Measurements from ENCODE around the gene RNF220.
"Not testable (repeated sequence)": the region's sequence is repeated elsewhere in the genome, so short reads cannot be mapped to it uniquely, and the experiment has no call there.

The RNF220 gene

DNA sequence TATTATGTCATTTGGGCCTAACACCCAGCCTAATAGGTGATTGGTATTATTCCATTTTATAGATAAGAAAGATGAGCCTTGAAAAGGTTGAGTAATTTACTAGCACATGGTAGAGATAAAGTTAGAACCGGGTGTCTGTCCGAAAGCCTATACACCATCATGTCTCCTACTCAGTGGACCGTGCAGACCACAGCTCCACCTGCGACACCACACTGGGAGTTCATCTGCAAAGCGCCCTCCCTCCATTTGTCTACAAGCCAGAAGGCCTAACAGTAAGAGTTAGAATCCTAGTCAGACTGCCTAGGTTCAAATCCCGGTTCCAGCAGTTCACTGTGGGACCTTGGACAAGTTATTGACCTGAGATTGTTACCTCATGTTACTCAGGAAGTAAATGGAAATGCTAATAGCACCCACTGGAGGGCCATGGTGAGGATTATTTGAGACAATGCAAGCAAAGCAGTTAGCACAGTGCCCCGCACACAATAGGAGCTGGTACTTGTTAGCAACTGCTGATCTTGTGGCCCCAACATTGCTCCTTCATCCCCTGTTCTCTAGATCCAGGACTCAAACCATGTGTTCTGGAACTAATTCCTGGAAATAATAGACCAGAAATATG lies 289.9 kb downstream of the RNF220 start:
- in situ Hi-C loops (cut with MboI; ENCODE audit: low sequenced_read_pairs): no loop called here

DNA sequence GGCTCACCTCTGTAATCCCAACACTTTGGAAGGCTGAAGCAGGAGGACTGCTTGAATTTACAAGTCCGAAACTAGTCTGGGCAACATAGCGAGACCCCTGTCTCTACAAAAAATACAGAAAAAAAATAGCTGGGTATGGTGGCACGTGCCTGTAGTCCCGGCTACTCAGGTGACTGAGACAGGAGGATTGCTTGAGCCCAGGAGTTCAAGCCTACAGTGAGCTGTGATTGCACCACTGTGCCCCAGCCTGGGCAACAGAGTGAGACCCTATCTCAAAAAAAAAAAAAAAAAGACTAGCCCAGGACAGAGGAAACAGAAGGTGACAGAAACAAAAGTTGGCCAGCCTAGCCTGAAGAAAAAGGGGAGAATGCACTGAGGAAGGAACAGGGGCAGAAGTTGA lies 290.6 kb downstream of the RNF220 start:
- in situ Hi-C loops (cut with MboI; ENCODE audit: low sequenced_read_pairs): no loop called here

DNA sequence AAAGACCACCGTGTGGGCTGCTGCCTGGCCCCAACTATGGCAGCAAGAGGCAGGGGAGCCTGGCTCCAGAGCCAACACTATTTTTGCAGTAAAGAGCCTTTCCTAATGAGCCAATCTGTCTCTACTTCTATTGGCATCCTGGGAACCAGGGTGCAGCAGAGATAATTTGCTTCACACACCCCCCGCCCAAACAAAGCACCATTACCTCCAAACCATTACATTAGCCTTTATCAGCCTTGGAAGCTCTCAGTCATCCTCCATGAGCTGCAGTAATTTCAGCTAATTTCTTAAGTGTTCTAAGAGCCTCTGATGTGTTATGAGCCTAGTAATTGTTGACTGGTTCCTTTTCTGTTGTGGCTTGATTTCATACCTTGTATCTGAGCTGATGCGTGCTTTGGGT lies 291.0 kb downstream of the RNF220 start:
- in situ Hi-C loops (cut with MboI; ENCODE audit: low sequenced_read_pairs): no loop called here

DNA sequence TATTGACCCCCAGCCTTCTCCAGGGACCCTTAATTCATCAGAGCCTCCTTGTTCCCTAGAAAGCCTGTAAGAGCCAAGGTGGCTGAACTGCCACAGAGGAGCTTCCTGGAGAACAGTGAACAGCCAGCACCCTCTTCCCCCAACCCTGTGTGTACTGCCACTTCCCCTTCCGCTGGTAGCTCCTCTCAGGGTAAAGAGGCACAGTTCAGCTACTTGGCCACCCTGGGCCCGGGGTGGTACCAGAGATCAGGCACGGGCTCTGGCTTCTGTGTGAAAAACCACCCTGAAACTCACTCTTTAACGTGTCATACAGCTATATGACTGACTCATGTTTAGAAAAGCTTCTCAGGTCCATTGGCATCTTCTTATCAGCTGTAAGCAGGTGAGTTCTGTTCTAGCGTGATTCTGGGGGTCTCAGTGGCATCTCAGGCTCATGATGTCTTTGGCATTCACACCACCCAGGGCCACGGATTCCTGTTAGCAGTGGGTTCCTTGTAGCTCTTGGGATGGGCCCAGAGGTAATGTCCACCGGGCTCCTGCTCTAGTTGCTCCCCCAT lies 291.8 kb downstream of the RNF220 start:
- in situ Hi-C loops (cut with MboI; ENCODE audit: low sequenced_read_pairs): no loop called here

DNA sequence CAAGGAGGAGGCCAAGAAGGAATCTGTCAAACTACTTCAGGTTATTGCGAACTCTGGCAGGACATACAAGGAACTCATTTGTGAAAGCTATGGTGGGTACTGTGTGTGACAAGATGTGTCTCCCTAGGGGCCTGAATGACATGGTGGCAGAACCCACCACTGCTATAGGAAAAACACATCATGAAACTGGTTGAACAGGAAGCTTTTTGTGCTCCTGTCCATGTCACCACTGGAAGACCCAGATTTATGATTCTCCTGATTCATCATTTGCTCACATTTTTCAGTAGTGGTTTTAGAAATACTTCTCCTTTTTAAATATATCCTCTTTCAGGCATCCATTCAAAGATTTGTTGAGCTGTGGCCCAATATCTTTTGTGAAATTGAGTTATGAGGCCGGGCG lies 293.1 kb downstream of the RNF220 start:
- in situ Hi-C loops (cut with MboI; ENCODE audit: low sequenced_read_pairs): no loop called here

DNA sequence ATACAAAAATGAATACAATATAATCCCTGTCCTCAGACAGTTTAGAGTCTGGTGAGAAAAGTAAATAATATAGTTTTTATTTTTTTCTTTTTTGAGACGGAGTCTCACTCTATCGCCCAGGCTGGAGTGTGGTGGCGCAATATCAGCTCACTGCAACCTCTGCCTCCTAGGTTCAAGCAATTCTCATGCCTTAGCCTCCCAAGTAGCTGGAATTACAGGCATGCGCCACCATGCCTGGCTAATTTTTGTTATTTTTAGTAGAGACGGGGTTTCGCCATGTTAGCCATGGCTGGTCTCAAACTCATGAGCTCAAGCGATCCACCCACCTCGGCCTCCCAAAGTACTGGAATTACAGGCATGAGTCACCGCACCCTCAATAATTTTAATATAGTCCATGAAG lies 294.3 kb downstream of the RNF220 start:
- in situ Hi-C loops (cut with MboI; ENCODE audit: low sequenced_read_pairs): not testable (repeated sequence)

DNA sequence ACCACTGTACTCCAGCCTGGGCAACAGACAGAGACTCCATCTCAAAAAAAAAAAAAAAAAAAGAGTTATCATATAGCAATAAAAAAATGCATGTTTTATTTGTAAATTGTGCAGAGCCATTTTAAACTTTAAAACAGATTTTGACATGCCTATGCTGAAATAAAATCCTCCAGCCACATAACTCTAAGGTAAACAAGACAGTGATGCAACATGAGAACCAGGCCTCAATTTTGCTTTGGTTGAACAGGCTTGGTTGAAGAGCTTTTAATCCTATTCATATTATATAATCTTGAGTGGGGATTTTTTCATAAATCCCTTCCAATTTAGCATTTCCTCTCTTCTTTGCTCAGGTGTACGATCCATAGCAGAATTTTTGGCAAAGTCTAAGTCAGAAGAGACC lies 295.5 kb downstream of the RNF220 start:
- in situ Hi-C loops (cut with MboI; ENCODE audit: low sequenced_read_pairs): no loop called here

DNA sequence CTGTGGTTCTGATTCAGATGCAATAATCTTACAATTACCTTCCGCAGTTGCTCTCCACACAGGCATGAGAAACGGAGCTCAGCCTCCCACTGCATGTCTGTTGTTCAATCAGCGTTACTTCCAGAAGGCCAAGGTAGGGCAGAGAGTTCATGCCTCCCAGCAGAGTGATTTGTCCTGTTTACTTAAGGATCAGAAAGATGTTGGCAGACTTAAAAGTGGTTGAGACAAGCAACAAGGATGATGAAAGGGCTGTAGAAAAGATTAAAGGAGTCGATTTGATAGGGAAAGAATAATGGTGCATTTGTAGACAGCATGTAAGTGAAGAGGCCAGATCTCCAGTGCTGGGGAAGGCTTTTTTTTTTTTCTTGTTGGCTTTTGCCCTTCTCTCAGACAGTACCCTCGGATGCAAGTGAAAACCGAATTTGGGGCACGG lies 296.1 kb downstream of the RNF220 start:
- in situ Hi-C loops (cut with MboI; ENCODE audit: low sequenced_read_pairs): no loop called here

All from HL-60/S4 treated with phorbol 12-myristate 13-acetate at 8.2 ng/mL for 4 days and 3 days (cell line).